DMS 273 treated with DMSO at 0.1 percent for 48 hours (cell line): ENCODE data around the gene AASDH.
"Not testable (repeated sequence)": the region's sequence is repeated elsewhere in the genome, so short reads cannot be mapped to it uniquely, and the experiment has no call there.

ENCODE experiments used
- DNase-seq: peaks from one replicate; lab custom pipeline; 2025; lab: John Stamatoyannopoulos, UW

Gene AASDH

GRCh38 chr4:56389558-56389957 is 2.3 kb upstream of the AASDH start:
- no peak for DNase-seq

- no peak for DNase-seq
Measured at GRCh38 chr4:56388306-56388705, 1.0 kb upstream of the AASDH start.

DNA sequence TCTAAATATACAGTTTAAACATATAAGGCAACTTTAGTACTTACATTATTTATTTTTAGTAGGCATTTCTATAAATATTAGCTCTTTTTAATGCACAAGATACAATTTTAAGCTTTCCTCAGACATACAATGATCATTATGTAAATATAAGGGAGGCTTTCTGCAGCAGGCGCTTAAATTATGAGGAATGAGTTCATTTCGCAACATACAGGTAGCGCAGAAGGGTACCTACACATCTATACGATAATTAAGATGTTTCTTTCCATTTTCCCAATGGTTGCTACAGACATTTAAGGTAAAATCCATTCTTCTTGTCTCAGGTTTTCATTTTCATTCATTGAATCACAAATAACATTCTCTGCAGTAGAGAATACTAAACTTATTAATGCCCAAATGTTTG is 1.2 kb downstream of the AASDH start:
- no peak for DNase-seq

- no peak for DNase-seq
Measured at GRCh38 chr4:56375458-56375857, 11.8 kb downstream of the AASDH start.

DNA sequence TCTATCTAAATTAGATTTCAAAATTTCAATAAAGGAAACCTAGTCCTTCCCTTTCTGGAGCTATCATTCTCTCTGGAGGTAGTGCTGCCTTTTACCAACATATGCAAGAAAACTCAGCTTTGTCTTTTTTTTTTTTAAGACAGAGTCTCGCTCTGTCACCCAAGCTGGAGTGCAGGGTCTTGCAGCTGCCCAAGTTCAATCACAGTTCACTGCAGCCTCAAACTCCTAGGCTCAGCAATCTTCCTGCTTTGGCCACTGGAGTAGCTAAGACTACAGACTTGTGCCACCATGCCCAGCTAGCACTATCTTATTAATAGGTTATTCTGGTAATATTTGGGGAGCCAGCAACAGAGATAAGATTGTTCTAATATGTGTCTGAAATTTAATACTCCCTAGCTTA is 12.3 kb downstream of the AASDH start:
- DNase-seq, result no peak

GRCh38 chr4:56372774-56373173 is 14.5 kb downstream of the AASDH start:
- DNase-seq, result no peak

DNA sequence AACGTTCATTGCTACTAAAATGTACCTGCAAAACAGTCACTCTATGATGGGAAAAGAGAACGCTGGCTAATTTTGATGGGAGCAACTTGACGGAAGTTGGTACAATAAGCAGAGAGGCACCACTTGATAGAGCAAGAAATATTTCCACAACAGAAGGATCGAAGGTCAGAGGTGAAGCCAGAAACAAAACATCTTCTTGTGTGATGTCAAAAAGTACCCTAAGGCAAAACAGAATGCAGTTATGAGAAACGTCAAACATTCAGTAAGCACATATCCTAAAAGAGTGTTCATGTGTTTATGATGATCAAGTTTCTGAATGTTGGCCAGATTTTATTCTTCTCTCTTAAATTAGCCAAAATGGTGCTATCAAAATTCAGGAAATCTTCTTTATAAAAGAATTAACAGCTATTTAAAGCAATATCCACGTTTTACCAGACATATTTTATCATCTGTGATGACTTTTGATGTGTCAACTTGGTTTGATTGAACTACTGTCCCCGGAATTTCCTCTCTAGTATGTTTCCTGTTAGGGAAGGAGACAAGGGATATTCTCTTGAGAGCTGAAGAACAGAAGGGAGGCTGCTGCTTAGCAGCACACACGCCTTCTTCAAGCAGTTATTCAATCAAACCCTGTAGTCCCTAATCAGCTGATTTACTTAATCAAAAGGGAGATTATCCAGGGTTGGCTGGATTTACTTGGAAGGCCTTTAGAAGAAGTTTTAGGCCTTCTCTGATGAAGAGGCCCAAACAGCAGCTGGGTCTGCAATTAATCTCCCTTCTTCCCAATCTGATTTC is 15.7 kb downstream of the AASDH start:
- DNase-seq, result no peak

DNA sequence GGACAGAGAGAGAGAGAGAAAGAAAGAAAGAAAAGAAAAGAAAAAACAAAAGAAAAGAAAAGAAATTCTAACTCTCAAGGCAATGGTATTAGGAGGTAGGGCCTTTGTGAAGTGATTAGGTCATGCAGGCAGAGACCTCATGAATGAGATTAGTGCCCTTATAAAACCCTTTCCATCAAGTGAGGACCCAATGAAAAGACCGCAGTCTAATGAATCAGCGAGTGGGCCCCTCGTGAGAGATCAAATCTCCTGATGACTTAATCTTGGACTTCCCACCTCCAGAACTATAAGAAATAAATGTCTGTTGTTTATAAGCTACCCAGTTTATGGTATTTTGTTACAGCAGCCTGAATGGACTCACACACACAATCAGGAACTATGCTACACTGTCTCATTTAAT is 16.9 kb downstream of the AASDH start:
- no peak for DNase-seq

DNA sequence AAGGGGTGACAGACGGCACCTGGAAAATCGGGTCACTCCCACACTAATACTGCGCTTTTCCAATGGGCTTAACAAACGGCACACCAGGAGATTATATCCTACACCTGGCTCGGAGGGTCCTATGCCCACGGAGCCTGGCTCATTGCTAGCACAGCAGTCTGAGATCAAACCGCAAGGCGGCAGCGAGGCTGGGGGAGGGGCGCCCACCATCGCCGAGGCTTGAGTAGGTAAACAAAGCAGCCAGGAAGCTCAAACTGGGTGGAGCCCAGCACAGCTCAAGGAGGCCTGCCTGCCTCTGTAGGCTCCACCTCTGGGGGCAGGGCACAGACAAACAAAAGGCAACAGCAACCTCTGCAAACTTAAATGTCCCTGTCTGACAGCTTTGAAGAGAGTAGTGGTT is 24.3 kb downstream of the AASDH start:
- not testable (repeated sequence) for DNase-seq

DNA sequence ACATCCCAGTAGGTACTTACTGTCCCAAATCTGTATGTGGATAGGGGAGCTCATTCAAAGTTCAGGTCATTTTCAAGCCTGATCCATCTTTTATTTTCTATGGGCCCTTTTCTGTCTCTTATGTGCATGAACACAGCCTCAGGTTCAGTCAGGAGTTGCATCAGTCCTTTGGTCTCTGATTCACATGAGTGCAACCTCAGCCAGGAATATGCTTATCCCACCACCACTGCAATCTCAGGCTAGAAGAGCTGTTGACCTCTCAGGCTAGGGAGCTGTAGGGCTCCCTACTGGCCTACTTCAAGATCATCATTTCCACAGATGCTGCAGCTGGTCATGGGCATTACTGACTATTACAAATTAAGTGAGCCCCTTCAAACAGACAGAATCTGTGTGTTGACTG is 27.2 kb downstream of the AASDH start:
- DNase-seq, result no peak

DNA sequence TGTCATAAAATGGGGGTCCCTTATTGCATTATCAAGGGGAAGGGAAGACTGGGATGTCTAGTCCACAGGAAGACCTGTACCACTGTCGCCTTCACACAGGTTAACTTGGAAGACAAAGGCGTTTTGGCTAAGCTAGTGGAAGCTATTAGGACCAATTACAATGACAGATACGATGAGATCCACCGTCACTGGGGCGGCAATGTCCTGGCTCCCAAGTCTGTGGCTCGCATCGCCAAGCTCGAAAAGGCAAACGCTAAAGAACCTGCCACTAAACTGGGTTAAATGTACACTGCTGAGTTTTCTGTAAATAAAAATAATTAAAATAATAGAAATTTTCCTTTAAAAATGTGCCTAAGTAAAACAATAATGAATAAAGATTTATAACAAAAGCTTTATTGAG is 30.6 kb downstream of the AASDH start:
- no peak for DNase-seq

- no peak for DNase-seq
Measured at GRCh38 chr4:56348576-56348975, 38.7 kb downstream of the AASDH start.

DNA sequence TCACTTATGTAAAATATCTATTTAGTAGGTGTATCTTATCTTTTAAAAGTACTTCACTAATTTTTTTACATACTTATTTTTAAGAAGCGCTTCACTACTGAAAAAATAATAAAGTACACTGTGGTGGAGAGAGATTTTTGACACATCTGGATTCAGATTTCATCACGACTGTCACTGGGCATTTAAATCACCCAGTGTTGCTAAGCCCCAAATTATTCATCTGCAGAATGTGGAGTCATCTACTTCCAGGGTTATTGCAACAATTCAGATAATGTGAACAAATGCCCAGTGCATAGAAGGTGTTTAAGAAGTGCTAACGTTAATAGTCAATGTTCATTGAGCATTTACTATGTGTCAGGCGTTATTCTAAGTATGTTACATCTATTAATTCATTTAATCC is 41.8 kb downstream of the AASDH start:
- DNase-seq, result no peak

DNA sequence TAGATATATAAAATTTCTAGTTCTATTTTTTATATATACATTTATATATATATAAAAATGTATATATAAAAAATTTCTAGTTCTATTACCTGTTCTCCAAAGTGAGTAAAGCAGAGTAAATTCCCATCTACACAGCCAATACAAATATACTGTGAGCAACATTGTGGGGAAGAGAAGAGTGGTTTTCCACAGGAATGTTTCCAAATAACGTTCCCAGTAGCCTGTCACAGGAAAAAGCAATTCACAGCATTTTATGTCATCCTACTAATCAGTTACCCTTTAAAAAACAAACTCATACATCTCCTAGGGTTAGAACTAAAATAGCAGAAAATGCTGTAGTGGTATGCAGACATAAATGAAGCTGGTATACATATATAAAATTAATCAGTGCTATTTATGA is 44.5 kb downstream of the AASDH start:
- DNase-seq, result no peak

- no peak for DNase-seq
Measured at GRCh38 chr4:56330691-56331090, 56.6 kb downstream of the AASDH start.

DNA sequence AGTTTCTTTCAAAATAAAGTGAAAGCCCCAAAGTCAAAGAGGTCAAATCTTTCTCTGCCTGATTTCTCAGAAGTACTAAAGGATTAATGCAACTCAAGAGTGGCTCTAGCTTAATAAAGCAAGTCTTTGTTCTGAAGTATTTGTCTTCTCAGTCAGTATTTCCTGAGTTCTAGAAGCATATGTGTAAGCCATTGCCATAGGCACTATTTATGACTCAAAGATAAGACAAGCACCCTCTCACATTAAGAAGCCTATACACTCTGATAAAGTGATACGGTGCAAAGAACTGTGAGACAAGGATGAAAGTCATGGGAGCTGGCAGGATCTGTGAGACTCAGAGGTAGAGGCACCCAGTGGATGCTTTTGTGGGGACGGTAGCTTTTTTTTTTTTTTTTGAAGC is 60.9 kb downstream of the AASDH start:
- DNase-seq, result no peak

GRCh38 chr4:56324011-56324610 is 63.2 kb downstream of the AASDH start:
- no peak for DNase-seq

GRCh38 chr4:56323327-56323726 is 64.0 kb downstream of the AASDH start:
- DNase-seq, result no peak

- no peak for DNase-seq
Measured at GRCh38 chr4:56321251-56321650, 66.0 kb downstream of the AASDH start.

DNA sequence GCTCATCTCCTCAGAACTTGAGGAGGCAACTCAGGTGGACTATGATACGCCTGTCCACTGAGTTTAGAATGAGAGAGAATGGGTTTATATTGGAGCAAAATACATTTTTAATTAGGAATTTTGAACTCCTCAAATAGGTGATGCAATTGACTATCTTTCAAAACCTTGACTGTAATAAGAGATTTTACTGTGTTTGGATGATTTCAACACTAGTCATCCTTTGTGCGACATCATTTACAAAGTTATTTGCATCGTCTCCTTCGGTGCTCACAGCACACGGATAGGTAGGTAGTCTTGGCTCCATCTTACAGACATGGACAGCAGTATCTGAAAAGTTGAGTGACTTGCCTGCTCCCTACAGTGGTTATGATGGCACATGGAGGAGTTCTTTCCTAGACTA is 67.0 kb downstream of the AASDH start:
- DNase-seq, result no peak

- no peak for DNase-seq
Measured at GRCh38 chr4:56318555-56318954, 68.7 kb downstream of the AASDH start.

DNA sequence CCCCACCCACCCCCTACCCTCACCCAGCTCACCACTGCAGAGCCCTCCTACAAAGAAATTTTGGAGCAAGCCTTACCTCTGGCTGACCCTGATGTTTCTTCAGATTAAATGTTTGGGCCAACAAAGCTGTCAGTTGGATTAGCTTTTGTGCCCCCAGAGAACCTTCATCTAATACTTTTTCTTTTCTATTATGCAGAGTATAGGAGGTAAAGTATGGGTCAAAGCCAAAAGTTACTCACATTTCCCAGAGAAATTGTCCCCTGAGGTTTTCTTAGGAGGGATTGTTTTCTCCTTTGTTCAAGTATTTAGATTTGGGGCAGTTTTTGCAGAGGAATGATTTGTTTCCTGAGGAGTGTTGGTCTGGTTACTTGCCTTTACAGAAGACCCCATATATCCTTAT is 69.5 kb downstream of the AASDH start:
- no peak for DNase-seq

- DNase-seq, result no peak
Measured at GRCh38 chr4:56316011-56316650, 71.2 kb downstream of the AASDH start.

- DNase-seq, result no peak
Measured at GRCh38 chr4:56315543-56315942, 71.7 kb downstream of the AASDH start.
